H1 (cell line): Measurements from ENCODE around the gene KCNQ1. TPM values are rescaled to one million over a fixed set of nuclear protein-coding genes. Genes with fewer than 3 reads are reported as not detected.

Source experiments
- CTCF ChIA-PET: fragments of 300-600 bp; sonication (Branson Sonifier 250); formaldehyde crosslinking; loops from one replicate; lab custom pipeline; 2021; ENCODE audit not compliant: partially characterized antibody; lab: Charles Lee
- POLR2A ChIA-PET: fragments of 300-600 bp; sonication (Branson Sonifier 250); formaldehyde crosslinking; loops from one replicate; lab custom pipeline; 2021; ENCODE audit warnings: inconsistent platforms; ENCODE audit not compliant: partially characterized antibody; lab: Charles Lee
- DNase-seq, 2 experiments: peaks; one replicate each; pipeline versions ENCODE4 v3.0.0 to v3.0.0-alpha.2; 2010 to 2022; ENCODE audit warnings: low spot score in 2 of 2, low read depth in 1 of 2, mixed read lengths in 1 of 2
- FAIRE-seq: peaks from 2 replicates; lab custom pipeline; 2011; peaks lifted over from hg19 to GRCh38; lab: Jason Lieb, UNC
- H2AFZ ChIP-seq: 2 replicates; pipeline ENCODE4 v1.8.1; 2012; ENCODE audit warnings: low read length, inconsistent platforms
- H2AK5ac ChIP-seq: 2 replicates; pipeline ENCODE4 v1.6.1; 2013; ENCODE audit warnings: low read depth, low read length
- H2BK120ac ChIP-seq: replicated peaks from 2 replicates; pipeline ENCODE3; 2013; ENCODE audit warnings: low read depth, low read length, inconsistent platforms
- H2BK12ac ChIP-seq: 2 replicates; pipeline ENCODE4 v1.6.1; 2013; ENCODE audit warnings: low read depth, low read length
- H2BK15ac ChIP-seq: 2 replicates; pipeline ENCODE4 v1.6.1; 2013; ENCODE audit warnings: low read length
- H2BK20ac ChIP-seq: 2 replicates; pipeline ENCODE4 v1.6.1; 2013; ENCODE audit warnings: low read length
- H2BK5ac ChIP-seq: 2 replicates; pipeline ENCODE4 v1.6.1; 2013; ENCODE audit warnings: low read depth, low read length
- H3K14ac ChIP-seq: 2 replicates; pipeline ENCODE4 v1.6.1; 2013; ENCODE audit warnings: inconsistent platforms; ENCODE audit not compliant: insufficient read length
- H3K18ac ChIP-seq: 2 replicates; pipeline ENCODE4 v1.6.1; 2013; ENCODE audit warnings: low read length; ENCODE audit errors: extremely low read depth
- H3K23ac ChIP-seq: 2 replicates; pipeline ENCODE4 v1.6.1; 2013; ENCODE audit warnings: inconsistent platforms; ENCODE audit not compliant: insufficient read length
- H3K23me2 ChIP-seq: 2 replicates; pipeline ENCODE4 v1.6.1; 2013; ENCODE audit warnings: low read depth, low read length
- H3K27ac ChIP-seq: 2 replicates; pipeline ENCODE4 v1.6.1; 2011; ENCODE audit warnings: low read depth, low read length, inconsistent platforms
- H3K27me3 ChIP-seq, 4 experiments: replicated peaks in 1 of 4; 1 replicate in 1 of 4; 2 replicates in 3 of 4; pipeline versions ENCODE4 v1.6.1 to v1.8.1; 2011 to 2013; ENCODE audit warnings: low read length in 3 of 4, mild to moderate bottlenecking in 3 of 4, inconsistent platforms in 2 of 4, mixed read lengths in 2 of 4, moderate library complexity in 1 of 4; ENCODE audit not compliant: control insufficient read depth in 3 of 4, insufficient read depth in 3 of 4; ENCODE audit errors: extremely low read depth in 1 of 4
- H3K36me3 ChIP-seq, 4 experiments: 2 replicates each; pipeline versions ENCODE4 v1.6.1 to v1.8.1; 2011 to 2013; ENCODE audit warnings: mild to moderate bottlenecking in 4 of 4, low read length in 3 of 4, moderate library complexity in 2 of 4, control low read depth in 1 of 4, inconsistent platforms in 1 of 4; ENCODE audit not compliant: insufficient read depth in 4 of 4, control insufficient read depth in 2 of 4
- H3K4ac ChIP-seq: replicated peaks from 2 replicates; pipeline ENCODE3; 2013; ENCODE audit warnings: low read length, low read depth, mixed read lengths, inconsistent platforms; ENCODE audit not compliant: insufficient read length
- H3K4me1 ChIP-seq, 4 experiments: replicated peaks in 1 of 4; 1 replicate in 1 of 4; 2 replicates in 3 of 4; pipeline versions ENCODE4 v1.6.1 to v1.8.1; 2011 to 2013; ENCODE audit warnings: low read length in 3 of 4, inconsistent platforms in 2 of 4, mixed read lengths in 1 of 4; ENCODE audit not compliant: insufficient read depth in 4 of 4, control insufficient read depth in 3 of 4
- H3K4me2 ChIP-seq, 2 experiments: 2 replicates each; pipeline versions ENCODE4 v1.6.1 to v1.8.1; 2011 to 2013; ENCODE audit warnings: low read depth in 2 of 2, low read length in 2 of 2, control low read depth in 1 of 2, inconsistent platforms in 1 of 2, mild to moderate bottlenecking in 1 of 2; ENCODE audit not compliant: insufficient read depth in 1 of 2
- H3K4me3 ChIP-seq, 4 experiments: fragments of 200-600, 300-600 bp in 1 of 4; sonication (generic), shearing (Covaris generic), sonication (Bioruptor Twin) in 1 of 4; 2 replicates each; pipeline versions ENCODE4 v1.5.1 to v1.8.1; 2011 to 2016; ENCODE audit warnings: low read length in 4 of 4, low read depth in 3 of 4, control low read depth in 2 of 4, inconsistent platforms in 2 of 4, mild to moderate bottlenecking in 2 of 4, mixed read lengths in 1 of 4, moderate library complexity in 1 of 4; ENCODE audit not compliant: insufficient read depth in 2 of 4; ENCODE audit errors: extremely low read depth in 1 of 4
- H3K56ac ChIP-seq: replicated peaks from 2 replicates; pipeline ENCODE3; 2013; ENCODE audit warnings: low read depth, mild to moderate bottlenecking, mixed read lengths, low read length, inconsistent platforms; ENCODE audit not compliant: insufficient read length
- H3K79me1 ChIP-seq: 2 replicates; pipeline ENCODE4 v1.6.1; 2013; ENCODE audit warnings: low read depth, low read length, control low read depth
- H3K79me2 ChIP-seq, 2 experiments: 2 replicates each; pipeline versions ENCODE4 v1.6.1 to v1.8.1; 2012 to 2013; ENCODE audit warnings: low read length in 2 of 2, mild to moderate bottlenecking in 2 of 2, inconsistent platforms in 1 of 2; ENCODE audit not compliant: insufficient read depth in 2 of 2, control insufficient read depth in 1 of 2
- H3K9ac ChIP-seq, 4 experiments: replicated peaks in 1 of 4; 1 replicate in 1 of 4; 2 replicates in 3 of 4; pipeline versions ENCODE4 v1.6.1 to v1.8.1; 2011 to 2013; ENCODE audit warnings: low read depth in 3 of 4, low read length in 3 of 4, control low read depth in 2 of 4, mild to moderate bottlenecking in 2 of 4, moderate library complexity in 2 of 4, inconsistent platforms in 1 of 4; ENCODE audit errors: extremely low read depth in 1 of 4
- H3K9me3 ChIP-seq, 2 experiments: 2 replicates each; pipeline versions ENCODE4 v1.6.1 to v1.8.1; 2012 to 2013; ENCODE audit warnings: mild to moderate bottlenecking in 2 of 2, moderate library complexity in 2 of 2, control low read depth in 1 of 2, inconsistent platforms in 1 of 2, low read depth in 1 of 2, low read length in 1 of 2, mixed read lengths in 1 of 2; ENCODE audit not compliant: insufficient read depth in 2 of 2
- H4K20me1 ChIP-seq, 2 experiments: replicated peaks in 1 of 2; 2 replicates each; pipeline versions ENCODE3 to v1.8.1; 2011 to 2013; ENCODE audit warnings: inconsistent platforms in 2 of 2, low read length in 2 of 2, mild to moderate bottlenecking in 1 of 2; ENCODE audit not compliant: insufficient read depth in 2 of 2, control insufficient read depth in 1 of 2
- H4K5ac ChIP-seq: 2 replicates; pipeline ENCODE4 v1.6.1; 2013; ENCODE audit warnings: low read length, low read depth, mixed read lengths, inconsistent platforms; ENCODE audit not compliant: insufficient read length
- H4K8ac ChIP-seq: 2 replicates; pipeline ENCODE4 v1.8.0; 2013; ENCODE audit warnings: mild to moderate bottlenecking, moderate library complexity, low read length, inconsistent platforms; ENCODE audit not compliant: insufficient read depth; ENCODE audit errors: extremely low read depth
- H4K91ac ChIP-seq: replicated peaks from 2 replicates; pipeline ENCODE3; 2013; ENCODE audit warnings: low read length, mixed read lengths, inconsistent platforms; ENCODE audit not compliant: insufficient read length
- HDAC2 ChIP-seq, 2 experiments: fragments of 300-600 bp in 1 of 2; sonication (generic) in 1 of 2; IDR thresholded peaks; 2 replicates each; pipeline ENCODE4 v1.6.1; 2011 to 2012; ENCODE audit warnings: low read depth in 2 of 2, low read length in 2 of 2, mild to moderate bottlenecking in 2 of 2, moderate library complexity in 2 of 2, borderline replicate concordance in 1 of 2, inconsistent platforms in 1 of 2
- KDM1A ChIP-seq: fragments of 200-600, 300-600 bp; sonication (generic); IDR thresholded peaks from 2 replicates; pipeline ENCODE4 v1.7.1; 2016; ENCODE audit warnings: mild to moderate bottlenecking, low read length, borderline replicate concordance
- KDM5A ChIP-seq: fragments of 200-600 bp; IDR thresholded peaks from 2 replicates; pipeline ENCODE4 v1.7.1; 2012; ENCODE audit warnings: mild to moderate bottlenecking, low read length, inconsistent platforms, mixed read lengths
- WGBS, 2 experiments: shearing (Covaris generic) in 1 of 2; methylation state at CpG; one replicate each; pipeline versions ENCODE4 v1.1.6 to v1.1.7; 2013 to 2015; ENCODE audit warnings: low lambda C conversion rate in 2 of 2, mixed read lengths in 2 of 2, inconsistent platforms in 1 of 2, low coverage in 1 of 2, missing lambda C conversion rate in 1 of 2; ENCODE audit not compliant: insufficient replicate concordance in 2 of 2, insufficient coverage in 1 of 2, insufficient read length in 1 of 2; ENCODE audit errors: extremely low coverage in 1 of 2, missing lambda C conversion rate in 1 of 2; 5-methylcytosine and 5-hydroxymethylcytosine counted together
- polyA plus RNA-seq, 7 experiments: library from polyadenylated mRNA; depleted of rRNA in 3 of 7; stranded (reverse) in 5 of 7; unstranded in 2 of 7; fragments of >200 nt in 5 of 7; fragments of 200-250 nt in 2 of 7; gene quantifications; 1 replicate in 5 of 7; 2 replicates in 1 of 7; 4 replicates in 1 of 7; pipeline versions ENCODE4 v1.2.1 to v1.2.3, GENCODE V29; 2011 to 2013; ENCODE audit warnings: missing spikeins in 2 of 7, mixed read lengths in 2 of 7
- total RNA-seq: library from RNA; stranded (reverse); fragmentation: NEBNext Ultra II Directional; extraction: Animal tissue kit (Norgen Biotek cat#: 25700); gene quantifications from 2 replicates; pipeline ENCODE4 v1.2.1, GENCODE V29; 2021

KCNQ1 gene
- total and polyA plus RNA-seq, 2 of the 8 experiments (the other 6 are each of a cell fraction or from before 2014, with no cell fraction given), result 1.9 to 2.0 TPM

GRCh38 chr11:2828585-2829330, 383.9 kb downstream of the KCNQ1 start:
- 89% methylated on average over 4 of the region's 4 CpGs; no CpG with 5 or more reads in 1 of the 2 experiments for WGBS, 2 experiments
- no peaks in the 10 kb centered on the region for H4K20me1 ChIP-seq
- no peak overlapping the region for H3K14ac ChIP-seq
- H3K4me3 ChIP-seq, result no peak overlapping the region
- no peak overlapping the region for H4K8ac ChIP-seq
- no peak overlapping the region for H3K4ac ChIP-seq
- POLR2A ChIA-PET, result interaction anchor here (0.9 to 1.3 kb wide), 3 partner anchors 61 to 150 kb away, joined by 3 read pairs; no protein-coding TSS in a partner anchor
- DNase-seq, result no peak
- H2AFZ ChIP-seq, result no peak overlapping the region
- CTCF ChIA-PET, result interaction anchor here (0.6 to 1.3 kb wide), 6 partner anchors 14 to 819 kb away, joined by 3 to 4 read pairs (median 4); no protein-coding TSS in a partner anchor
- peaks cover 2 to 18% (median 8%) of the 10 kb centered on the region in 4 experiments for H3K4me1 ChIP-seq
- no peaks in the 10 kb centered on the region for H3K79me2 ChIP-seq
- no peak overlapping the region for H3K9ac ChIP-seq
- no peak overlapping the region for H2BK12ac ChIP-seq
- TF ChIP-seq KDM5A, result no peak
- TF ChIP-seq HDAC2 (IDR thresholded peaks at IDR 0.05; ENCODE audit: borderline replicate concordance in 1 of 2, low read depth in 2 of 2, low read length in 2 of 2), result peak in 1 of 2 experiments; percentile 62; a peak in 1 of 4 replicates
- peak; percentile 86 for TF ChIP-seq KDM1A
- TF ChIP-seq, all 59 proteins: peak for 2
- H4K5ac ChIP-seq, result no peak overlapping the region
- H3K79me1 ChIP-seq, result no peaks in the 10 kb centered on the region
- H3K9me3 ChIP-seq, result peaks cover 2 to 6% of the 10 kb centered on the region in 2 experiments
- no peak for FAIRE-seq
- H2AK5ac ChIP-seq, result no peak overlapping the region
- no peak overlapping the region for H4K91ac ChIP-seq
- H2BK5ac ChIP-seq, result no peak overlapping the region
- H2BK15ac ChIP-seq, result no peak overlapping the region
- no peaks in the 10 kb centered on the region for H3K23me2 ChIP-seq
- H3K4me2 ChIP-seq, result no peak overlapping the region
- H3K36me3 ChIP-seq, result no peaks in the 10 kb centered on the region
- no peak overlapping the region for H3K23ac ChIP-seq
- H3K56ac ChIP-seq, result no peak overlapping the region
- H2BK20ac ChIP-seq, result no peak overlapping the region
- no peak overlapping the region for H2BK120ac ChIP-seq
- no peak overlapping the region for H3K27ac ChIP-seq
- H3K27me3 ChIP-seq, result peaks cover 0 to 27% (median 13%) of the 10 kb centered on the region in 4 experiments; a peak in 6 of 7 replicates
- H3K18ac ChIP-seq, result no peak overlapping the region
